GM23338 (cell line): ENCODE results near the gene RGS19. TPM values are rescaled to one million over a fixed set of nuclear protein-coding genes. Genes with fewer than 3 reads are reported as not detected.

Experiments
- ATAC-seq: fragments of 200-7000 bp; cut with Tn5 transposase; 3 replicates; pipeline ENCODE4 v1.9.1; 2020
- DNase-seq: peaks from one replicate; pipeline ENCODE4 v3.0.0-alpha.2; 2015; ENCODE audit warnings: low spot score
- H2AFZ ChIP-seq: fragments of 200-600 bp; sonication (generic); 2 replicates; pipeline ENCODE4 v1.8.0; 2016; ENCODE audit warnings: antibody characterized with exemption, mild to moderate bottlenecking, moderate library complexity
- H3F3A ChIP-seq: fragments of 200-600 bp; sonication (generic); replicated peaks from 2 replicates; pipeline ENCODE4 v1.8.0; 2017; ENCODE audit warnings: antibody characterized with exemption, mixed run types, low read depth
- H3K27ac ChIP-seq: fragments of 200-600 bp; sonication (generic); 2 replicates; pipeline ENCODE4 v1.6.1; 2016; ENCODE audit warnings: low read depth
- H3K27me3 ChIP-seq: fragments of 200-600 bp; sonication (generic); 2 replicates; pipeline ENCODE4 v1.8.0; 2016; ENCODE audit warnings: mild to moderate bottlenecking, mixed run types, moderate library complexity; ENCODE audit not compliant: insufficient read depth
- H3K36me3 ChIP-seq: fragments of 200-600 bp; sonication (generic); 2 replicates; pipeline ENCODE4 v1.8.0; 2016; ENCODE audit warnings: mild to moderate bottlenecking; ENCODE audit not compliant: insufficient read depth
- H3K4me1 ChIP-seq: fragments of 200-600 bp; sonication (generic); 2 replicates; pipeline ENCODE4 v1.8.0; 2016; ENCODE audit warnings: mild to moderate bottlenecking, moderate library complexity; ENCODE audit not compliant: insufficient read depth
- H3K4me2 ChIP-seq: fragments of 200-600 bp; sonication (generic); 2 replicates; pipeline ENCODE4 v1.7.1; 2017; ENCODE audit warnings: mixed run types
- H3K4me3 ChIP-seq: fragments of 200-600 bp; sonication (generic); 2 replicates; pipeline ENCODE4 v1.6.1; 2016; ENCODE audit warnings: mixed run types
- H3K79me2 ChIP-seq: fragments of 200-600 bp; sonication (generic); replicated peaks from 2 replicates; pipeline ENCODE4 v1.8.0; 2017; ENCODE audit warnings: mild to moderate bottlenecking; ENCODE audit not compliant: insufficient read depth
- H3K9me2 ChIP-seq: fragments of 200-600 bp; sonication (generic); 2 replicates; pipeline ENCODE4 v1.8.0; 2017; ENCODE audit not compliant: insufficient read depth
- H4K20me1 ChIP-seq: fragments of 200-600 bp; sonication (generic); replicated peaks from 2 replicates; pipeline ENCODE4 v1.8.0; 2017; ENCODE audit warnings: mild to moderate bottlenecking; ENCODE audit not compliant: insufficient read depth
- H3K27ac Mint-ChIP-seq: 2 replicates; pipeline ENCODE4 v1.8.0; 2020; ENCODE audit warnings: inconsistent platforms, mild to moderate bottlenecking, moderate library complexity, mixed read lengths
- H3K27me3 Mint-ChIP-seq: 3 replicates; pipeline ENCODE4 v1.8.0; 2022; ENCODE audit warnings: low read depth, mild to moderate bottlenecking, moderate library complexity, mixed read lengths, inconsistent platforms; ENCODE audit not compliant: insufficient read depth, poor library complexity
- H3K36me3 Mint-ChIP-seq: 3 replicates; pipeline ENCODE4 v1.8.0; 2021; ENCODE audit warnings: low read depth, mild to moderate bottlenecking, inconsistent platforms, moderate library complexity, mixed read lengths
- H3K4me1 Mint-ChIP-seq: 3 replicates; pipeline ENCODE4 v1.8.0; 2020; ENCODE audit warnings: mild to moderate bottlenecking, inconsistent platforms, mixed read lengths
- H3K4me3 Mint-ChIP-seq: 3 replicates; pipeline ENCODE4 v1.8.0; 2021; ENCODE audit warnings: moderate library complexity, mild to moderate bottlenecking, inconsistent platforms, mixed read lengths
- H3K9me3 Mint-ChIP-seq: 3 replicates; pipeline ENCODE4 v1.8.0; 2020; ENCODE audit warnings: moderate library complexity, mild to moderate bottlenecking, inconsistent platforms, mixed read lengths
- CREB1 ChIP-seq: fragments of 250-450 bp; sonication (Bioruptor Pico); IDR thresholded peaks from 2 replicates; pipeline ENCODE4 v1.5.0; 2020; ENCODE audit warnings: low read depth, mild to moderate bottlenecking, moderate library complexity
- EZH2phosphoT487 ChIP-seq: fragments of 200-600 bp; sonication (generic); IDR thresholded peaks from one replicate; pipeline ENCODE4 v1.8.1; 2018; ENCODE audit warnings: antibody characterized with exemption; ENCODE audit not compliant: unreplicated experiment
- JUNB ChIP-seq: IDR thresholded peaks from one replicate; pipeline ENCODE4 v1.6.1; 2016; ENCODE audit warnings: antibody characterized with exemption; ENCODE audit not compliant: unreplicated experiment
- NANOG ChIP-seq: IDR thresholded peaks from 2 replicates; pipeline ENCODE4 v1.6.1; 2016; ENCODE audit warnings: antibody characterized with exemption, borderline replicate concordance
- POLR2AphosphoS5 ChIP-seq: IDR thresholded peaks from 2 replicates; pipeline ENCODE4 v1.6.1; 2016; ENCODE audit warnings: antibody characterized with exemption, low read depth
- STAT1 ChIP-seq: IDR thresholded peaks from one replicate; pipeline ENCODE4 v1.6.1; 2016; ENCODE audit warnings: antibody characterized with exemption; ENCODE audit not compliant: unreplicated experiment
- ZNF114 ChIP-seq: fragments of 250-450 bp; sonication (Bioruptor Pico); IDR thresholded peaks from 2 replicates; pipeline ENCODE4 v1.5.0; 2020; ENCODE audit warnings: mild to moderate bottlenecking, moderate library complexity
- ZNF331 ChIP-seq: fragments of 250-450 bp; sonication (Bioruptor Pico); IDR thresholded peaks from 2 replicates; pipeline ENCODE4 v1.5.0; 2020; ENCODE audit warnings: low read depth, mild to moderate bottlenecking, moderate library complexity
- polyA plus RNA-seq: library from polyadenylated mRNA; unstranded; fragments of >200 nt; fragmentation: Nextera tagmentation; extraction: Ambion mirVana; gene quantifications from 2 replicates; pipeline ENCODE4 v1.2.1, GENCODE V29; 2016
- total RNA-seq: library from RNA; depleted of rRNA; stranded (reverse); fragments of >200 nt; shearing (Covaris generic); gene quantifications from 2 replicates; pipeline ENCODE4 v1.2.3, GENCODE V29; 2014
- TF ChIP-seq, protein P1 (sequence below): IDR thresholded peaks from 2 replicates; pipeline ENCODE4 v1.6.1; 2016; ENCODE audit warnings: antibody characterized with exemption
- TF ChIP-seq, protein P2 (sequence below), 2 experiments: fragments of 200-600 bp in 1 of 2; sonication (generic) in 1 of 2; conservative IDR thresholded peaks; 2 replicates each; pipeline versions ENCODE4 v1.5.1 to v1.6.1; 2016 to 2017; ENCODE audit warnings: antibody characterized with exemption in 2 of 2, low read depth in 2 of 2, mild to moderate bottlenecking in 2 of 2, moderate library complexity in 1 of 2
- TF ChIP-seq, protein P3 (sequence below): IDR thresholded peaks from one replicate; pipeline ENCODE4 v1.6.1; 2018; ENCODE audit warnings: antibody characterized with exemption; ENCODE audit not compliant: unreplicated experiment

Gene RGS19
- total and polyA plus RNA-seq, 2 experiments from 2014 or later = 13.1 to 19.7 TPM

DNA sequence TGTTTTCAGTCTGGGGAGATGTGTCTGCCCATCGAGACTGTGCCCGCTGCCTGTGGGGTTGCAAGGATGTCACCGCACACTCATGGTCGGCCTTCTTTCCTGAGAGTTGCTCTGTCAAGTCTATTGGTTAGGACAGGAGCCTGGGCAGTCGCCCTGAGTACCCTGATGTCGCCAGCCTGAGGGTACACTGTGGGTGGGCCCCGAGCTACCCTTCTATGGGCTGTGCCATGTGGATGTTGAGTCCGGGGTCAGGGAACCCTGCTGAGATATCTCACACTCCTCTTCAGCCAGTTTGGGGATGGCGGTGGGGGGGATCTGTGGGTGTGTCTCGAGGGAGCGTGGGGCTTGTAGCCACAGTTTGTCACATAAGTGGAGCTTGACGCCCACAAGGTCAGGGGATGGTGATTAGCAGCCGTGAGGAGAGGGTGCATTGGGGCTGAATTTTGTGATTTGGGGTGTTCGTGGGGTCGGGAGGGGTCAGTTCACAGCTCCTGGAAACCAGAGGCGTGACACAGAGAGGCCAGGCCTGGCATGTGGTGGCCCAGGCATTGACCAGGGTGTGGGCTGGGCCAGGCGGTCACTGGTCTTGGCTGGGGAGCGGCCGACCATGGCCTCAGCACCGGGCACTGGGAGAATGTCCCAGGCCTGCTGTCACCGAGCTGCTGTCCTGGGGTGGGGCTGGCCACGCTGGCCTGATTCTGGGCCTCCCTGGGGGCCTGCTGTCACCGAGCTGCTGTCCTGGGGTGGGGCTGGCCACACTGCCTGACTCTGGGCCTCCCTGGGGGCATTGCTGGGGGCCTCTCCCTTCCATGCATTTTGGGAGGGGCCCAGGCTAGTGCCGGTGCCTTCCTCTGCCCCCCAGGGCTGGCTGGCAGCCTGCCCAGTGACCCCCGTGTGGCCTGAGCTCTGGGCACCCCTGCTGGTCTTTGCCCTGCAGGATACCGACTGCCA is 29.7 kb upstream of the RGS19 start:
- DNase-seq (peak; percentile 0), ATAC-seq (no peak)
- Histone ChIP-seq H3K36me3 (no peaks in the 10 kb centered on the region), H3K79me2 (no peaks in the 10 kb centered on the region), H3K4me1 (no peaks in the 10 kb centered on the region), H2AFZ (no peak overlapping the region), H4K20me1 (no peaks in the 10 kb centered on the region), H3K9me2 (no peaks in the 10 kb centered on the region), H3F3A (no peaks in the 10 kb centered on the region), H3K4me3 (no peak overlapping the region), H3K4me2 (no peak overlapping the region), H3K27ac (no peak overlapping the region), H3K27me3 (no peaks in the 10 kb centered on the region)
- Mint-ChIP-seq H3K4me1 (peaks cover 3% of the 10 kb centered on the region), H3K27ac (no peak overlapping the region), H3K36me3 (no peaks in the 10 kb centered on the region), H3K9me3 (no peaks in the 10 kb centered on the region; the same call in 2 of the 3 replicates), H3K4me3 (no peak overlapping the region), H3K27me3 (peaks cover 7% of the 10 kb centered on the region)
- TF ChIP-seq JUNB = no peak
- TF ChIP-seq POLR2AphosphoS5 = no peak
- no peak for TF ChIP-seq NANOG
- TF ChIP-seq, protein P1, sequence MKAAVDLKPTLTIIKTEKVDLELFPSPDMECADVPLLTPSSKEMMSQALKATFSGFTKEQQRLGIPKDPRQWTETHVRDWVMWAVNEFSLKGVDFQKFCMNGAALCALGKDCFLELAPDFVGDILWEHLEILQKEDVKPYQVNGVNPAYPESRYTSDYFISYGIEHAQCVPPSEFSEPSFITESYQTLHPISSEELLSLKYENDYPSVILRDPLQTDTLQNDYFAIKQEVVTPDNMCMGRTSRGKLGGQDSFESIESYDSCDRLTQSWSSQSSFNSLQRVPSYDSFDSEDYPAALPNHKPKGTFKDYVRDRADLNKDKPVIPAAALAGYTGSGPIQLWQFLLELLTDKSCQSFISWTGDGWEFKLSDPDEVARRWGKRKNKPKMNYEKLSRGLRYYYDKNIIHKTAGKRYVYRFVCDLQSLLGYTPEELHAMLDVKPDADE = no peak
- TF ChIP-seq STAT1 = no peak
- no peak for TF ChIP-seq ZNF331

DNA sequence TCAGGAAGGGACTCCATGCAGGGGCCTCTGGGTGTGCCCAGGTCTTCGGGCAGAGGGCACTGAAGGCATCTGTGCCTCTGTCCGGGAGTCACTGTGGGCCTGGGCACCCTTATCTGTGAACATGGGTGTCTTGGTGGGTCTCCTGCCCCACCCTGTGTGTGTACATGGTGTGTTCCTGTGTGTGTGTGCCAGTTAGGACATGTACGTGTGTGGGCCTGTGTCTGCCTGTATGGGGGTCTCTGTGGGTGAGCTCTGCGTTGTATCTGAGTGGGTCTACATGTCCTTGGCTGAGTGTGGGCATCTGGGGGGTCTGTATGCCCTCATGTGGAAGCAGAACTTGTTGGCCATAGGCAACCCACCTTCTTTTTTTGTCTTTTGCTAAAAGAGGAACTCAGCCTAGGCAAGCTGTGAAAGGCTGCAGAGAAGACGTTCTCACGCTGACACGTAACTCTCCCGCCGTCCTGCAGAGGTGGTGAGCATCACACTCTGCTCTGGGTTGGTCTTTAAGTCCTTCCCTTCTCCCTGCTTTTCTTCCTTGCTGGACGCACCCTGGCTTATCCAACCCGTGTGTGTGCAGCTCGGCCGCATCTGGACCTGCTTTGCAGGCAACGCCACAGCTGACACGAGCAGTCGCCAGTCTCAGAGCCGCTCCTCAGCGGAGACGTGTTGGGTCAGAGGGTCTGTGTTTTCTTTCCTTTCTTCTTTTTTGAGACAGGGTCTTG is 28.6 kb upstream of the RGS19 start:
- no peak overlapping the region for H2AFZ ChIP-seq

More for the DNA sequence above, 28.6 kb upstream of the RGS19 start:
- H3K4me1 ChIP-seq = no peaks in the 10 kb centered on the region
- peak; percentile 0 for DNase-seq
- TF ChIP-seq POLR2AphosphoS5 (no peak), JUNB (no peak), STAT1 (no peak), ZNF114 (no peak), EZH2phosphoT487 (no peak), ZNF331 (no peak), NANOG (no peak), CREB1 (no peak)
- TF ChIP-seq, protein P1 = no peak
- TF ChIP-seq, protein P2, sequence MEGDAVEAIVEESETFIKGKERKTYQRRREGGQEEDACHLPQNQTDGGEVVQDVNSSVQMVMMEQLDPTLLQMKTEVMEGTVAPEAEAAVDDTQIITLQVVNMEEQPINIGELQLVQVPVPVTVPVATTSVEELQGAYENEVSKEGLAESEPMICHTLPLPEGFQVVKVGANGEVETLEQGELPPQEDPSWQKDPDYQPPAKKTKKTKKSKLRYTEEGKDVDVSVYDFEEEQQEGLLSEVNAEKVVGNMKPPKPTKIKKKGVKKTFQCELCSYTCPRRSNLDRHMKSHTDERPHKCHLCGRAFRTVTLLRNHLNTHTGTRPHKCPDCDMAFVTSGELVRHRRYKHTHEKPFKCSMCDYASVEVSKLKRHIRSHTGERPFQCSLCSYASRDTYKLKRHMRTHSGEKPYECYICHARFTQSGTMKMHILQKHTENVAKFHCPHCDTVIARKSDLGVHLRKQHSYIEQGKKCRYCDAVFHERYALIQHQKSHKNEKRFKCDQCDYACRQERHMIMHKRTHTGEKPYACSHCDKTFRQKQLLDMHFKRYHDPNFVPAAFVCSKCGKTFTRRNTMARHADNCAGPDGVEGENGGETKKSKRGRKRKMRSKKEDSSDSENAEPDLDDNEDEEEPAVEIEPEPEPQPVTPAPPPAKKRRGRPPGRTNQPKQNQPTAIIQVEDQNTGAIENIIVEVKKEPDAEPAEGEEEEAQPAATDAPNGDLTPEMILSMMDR (conservative IDR thresholded peaks at IDR 0.05; ENCODE audit: low read depth in 2 of 2) = no peak
- TF ChIP-seq, protein P3, sequence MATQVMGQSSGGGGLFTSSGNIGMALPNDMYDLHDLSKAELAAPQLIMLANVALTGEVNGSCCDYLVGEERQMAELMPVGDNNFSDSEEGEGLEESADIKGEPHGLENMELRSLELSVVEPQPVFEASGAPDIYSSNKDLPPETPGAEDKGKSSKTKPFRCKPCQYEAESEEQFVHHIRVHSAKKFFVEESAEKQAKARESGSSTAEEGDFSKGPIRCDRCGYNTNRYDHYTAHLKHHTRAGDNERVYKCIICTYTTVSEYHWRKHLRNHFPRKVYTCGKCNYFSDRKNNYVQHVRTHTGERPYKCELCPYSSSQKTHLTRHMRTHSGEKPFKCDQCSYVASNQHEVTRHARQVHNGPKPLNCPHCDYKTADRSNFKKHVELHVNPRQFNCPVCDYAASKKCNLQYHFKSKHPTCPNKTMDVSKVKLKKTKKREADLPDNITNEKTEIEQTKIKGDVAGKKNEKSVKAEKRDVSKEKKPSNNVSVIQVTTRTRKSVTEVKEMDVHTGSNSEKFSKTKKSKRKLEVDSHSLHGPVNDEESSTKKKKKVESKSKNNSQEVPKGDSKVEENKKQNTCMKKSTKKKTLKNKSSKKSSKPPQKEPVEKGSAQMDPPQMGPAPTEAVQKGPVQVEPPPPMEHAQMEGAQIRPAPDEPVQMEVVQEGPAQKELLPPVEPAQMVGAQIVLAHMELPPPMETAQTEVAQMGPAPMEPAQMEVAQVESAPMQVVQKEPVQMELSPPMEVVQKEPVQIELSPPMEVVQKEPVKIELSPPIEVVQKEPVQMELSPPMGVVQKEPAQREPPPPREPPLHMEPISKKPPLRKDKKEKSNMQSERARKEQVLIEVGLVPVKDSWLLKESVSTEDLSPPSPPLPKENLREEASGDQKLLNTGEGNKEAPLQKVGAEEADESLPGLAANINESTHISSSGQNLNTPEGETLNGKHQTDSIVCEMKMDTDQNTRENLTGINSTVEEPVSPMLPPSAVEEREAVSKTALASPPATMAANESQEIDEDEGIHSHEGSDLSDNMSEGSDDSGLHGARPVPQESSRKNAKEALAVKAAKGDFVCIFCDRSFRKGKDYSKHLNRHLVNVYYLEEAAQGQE = no peak
- peaks cover 8% of the 10 kb centered on the region for H3K27me3 ChIP-seq
- no peak overlapping the region for H3K4me3 ChIP-seq
- peaks cover 5% of the 10 kb centered on the region; the same call in 2 of the 3 replicates for H3K9me3 Mint-ChIP-seq
- H3K4me1 Mint-ChIP-seq = peaks cover 9% of the 10 kb centered on the region
- H3K36me3 ChIP-seq = no peaks in the 10 kb centered on the region
- H3K36me3 Mint-ChIP-seq = no peaks in the 10 kb centered on the region; the same call in 2 of the 3 replicates
- ATAC-seq = no peak
- no peak overlapping the region for H3K27ac ChIP-seq
- no peaks in the 10 kb centered on the region for H3K9me2 ChIP-seq
- H3K27me3 Mint-ChIP-seq = peaks cover 11% of the 10 kb centered on the region
- no peak overlapping the region for H3K4me3 Mint-ChIP-seq
- no peaks in the 10 kb centered on the region for H3K79me2 ChIP-seq
- H3K4me2 ChIP-seq = no peak overlapping the region
- H3F3A ChIP-seq = peaks cover 6% of the 10 kb centered on the region
- H3K27ac Mint-ChIP-seq = no peak overlapping the region
- H4K20me1 ChIP-seq = no peaks in the 10 kb centered on the region
